NB4 (cell line): Measurements from ENCODE around the gene CLDN20.

Experiments used
- MYC ChIP-seq: IDR thresholded peaks from 2 replicates; pipeline ENCODE4 v1.6.1; 2011; ENCODE audit warnings: low read depth, low read length
- POLR2A ChIP-seq: IDR thresholded peaks from 2 replicates; pipeline ENCODE4 v1.6.1; 2011; ENCODE audit warnings: mild to moderate bottlenecking; ENCODE audit not compliant: insufficient read length; ENCODE audit errors: extremely low read depth
- TF ChIP-seq, protein P1 (sequence below): IDR thresholded peaks from one replicate; pipeline ENCODE4 v1.5.1; 2012; ENCODE audit warnings: low read depth, low read length
- TF ChIP-seq, protein P2 (sequence below): IDR thresholded peaks from 2 replicates; pipeline ENCODE4 v1.6.1; 2011; ENCODE audit warnings: low read depth, low read length

DNA sequence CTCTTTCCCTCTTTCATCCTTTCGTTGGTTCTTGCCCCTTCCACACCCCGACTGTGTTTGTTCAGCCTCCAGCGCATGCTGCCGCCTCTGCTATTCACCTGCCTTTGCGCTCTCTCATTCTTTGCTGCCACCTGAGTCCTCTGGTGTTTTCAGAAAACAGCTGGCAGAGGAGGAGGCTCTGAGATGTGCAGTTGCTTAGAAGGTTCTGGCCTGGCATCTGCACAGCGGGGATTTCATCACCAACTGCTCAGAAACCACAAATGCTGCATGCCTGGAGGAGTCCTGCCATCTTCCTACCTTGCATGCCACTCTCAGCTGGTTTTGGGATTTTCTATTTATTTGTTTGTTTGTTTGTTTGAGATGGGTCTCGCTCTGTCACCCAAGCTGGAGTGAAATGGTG, 39.2 kb upstream of the CLDN20 start:
- TF ChIP-seq MYC (no peak), POLR2A (no peak)
- TF ChIP-seq, protein P1, sequence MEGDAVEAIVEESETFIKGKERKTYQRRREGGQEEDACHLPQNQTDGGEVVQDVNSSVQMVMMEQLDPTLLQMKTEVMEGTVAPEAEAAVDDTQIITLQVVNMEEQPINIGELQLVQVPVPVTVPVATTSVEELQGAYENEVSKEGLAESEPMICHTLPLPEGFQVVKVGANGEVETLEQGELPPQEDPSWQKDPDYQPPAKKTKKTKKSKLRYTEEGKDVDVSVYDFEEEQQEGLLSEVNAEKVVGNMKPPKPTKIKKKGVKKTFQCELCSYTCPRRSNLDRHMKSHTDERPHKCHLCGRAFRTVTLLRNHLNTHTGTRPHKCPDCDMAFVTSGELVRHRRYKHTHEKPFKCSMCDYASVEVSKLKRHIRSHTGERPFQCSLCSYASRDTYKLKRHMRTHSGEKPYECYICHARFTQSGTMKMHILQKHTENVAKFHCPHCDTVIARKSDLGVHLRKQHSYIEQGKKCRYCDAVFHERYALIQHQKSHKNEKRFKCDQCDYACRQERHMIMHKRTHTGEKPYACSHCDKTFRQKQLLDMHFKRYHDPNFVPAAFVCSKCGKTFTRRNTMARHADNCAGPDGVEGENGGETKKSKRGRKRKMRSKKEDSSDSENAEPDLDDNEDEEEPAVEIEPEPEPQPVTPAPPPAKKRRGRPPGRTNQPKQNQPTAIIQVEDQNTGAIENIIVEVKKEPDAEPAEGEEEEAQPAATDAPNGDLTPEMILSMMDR, result no peak
- TF ChIP-seq, protein P2, sequence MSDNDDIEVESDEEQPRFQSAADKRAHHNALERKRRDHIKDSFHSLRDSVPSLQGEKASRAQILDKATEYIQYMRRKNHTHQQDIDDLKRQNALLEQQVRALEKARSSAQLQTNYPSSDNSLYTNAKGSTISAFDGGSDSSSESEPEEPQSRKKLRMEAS, result no peak
